Central memory CD8-positive, alpha-beta T cell (primary cell): Measurements from ENCODE around the gene COP1.

Experiments
- ATAC-seq: fragments of 150-1000 bp; cut with Tn5 transposase; replicated peaks from 2 replicates; pipeline ENCODE4 v1.10.0; 2022; ENCODE audit warnings: mild to moderate bottlenecking, moderate FRiP score, moderate number of reproducible peaks; ENCODE audit not compliant: poor library complexity, severe bottlenecking; ENCODE audit errors: extremely low read depth
- DNase-seq, 2 donors: peaks; one replicate each; pipeline ENCODE4 v3.0.0; 2021; ENCODE audit warnings: low spot score in 2 of 2
- H3K27ac Mint-ChIP-seq: one replicate; pipeline ENCODE4 v1.8.0; 2022; ENCODE audit warnings: low read depth, mild to moderate bottlenecking, moderate library complexity, mixed read lengths
- H3K27me3 Mint-ChIP-seq: one replicate; pipeline ENCODE4 v1.8.0; 2022; ENCODE audit warnings: mixed read lengths
- H3K36me3 Mint-ChIP-seq: one replicate; pipeline ENCODE4 v1.8.0; 2022; ENCODE audit warnings: mild to moderate bottlenecking, moderate library complexity, mixed read lengths; ENCODE audit not compliant: insufficient read depth
- H3K4me1 Mint-ChIP-seq: one replicate; pipeline ENCODE4 v1.8.0; 2022; ENCODE audit warnings: mixed read lengths
- H3K4me3 Mint-ChIP-seq: one replicate; pipeline ENCODE4 v1.8.0; 2022; ENCODE audit warnings: mild to moderate bottlenecking, moderate library complexity, mixed read lengths
- H3K9me3 Mint-ChIP-seq: one replicate; pipeline ENCODE4 v1.8.0; 2022; ENCODE audit warnings: mixed read lengths

Gene COP1

DNA sequence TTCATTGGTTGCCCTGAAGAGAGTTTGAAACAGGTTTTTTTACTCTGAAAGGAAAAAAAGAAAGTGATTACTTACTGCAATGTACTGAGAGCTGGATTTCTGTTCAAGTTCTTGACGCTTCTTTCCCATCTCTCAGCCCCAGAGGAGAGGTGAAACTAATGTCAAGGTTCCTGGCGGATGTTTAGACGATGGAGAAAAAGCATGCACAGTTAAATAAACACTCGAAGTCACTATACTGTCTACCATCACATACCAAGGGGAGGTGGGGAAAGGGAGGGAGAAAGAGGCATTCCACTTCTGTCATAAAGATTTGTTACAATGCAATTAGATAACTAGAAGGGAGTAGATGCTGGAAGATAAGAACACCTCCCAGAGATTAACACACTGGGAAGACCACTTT, 286.7 kb downstream of the COP1 start:
- Mint-ChIP-seq H3K9me3 (no peaks in the 10 kb centered on the region), H3K4me1 (no peaks in the 10 kb centered on the region), H3K4me3 (no peak overlapping the region), H3K36me3 (peaks cover 2% of the 10 kb centered on the region), H3K27ac (no peak overlapping the region), H3K27me3 (no peaks in the 10 kb centered on the region)
- DNase-seq = no peak
- no peak for ATAC-seq

DNA sequence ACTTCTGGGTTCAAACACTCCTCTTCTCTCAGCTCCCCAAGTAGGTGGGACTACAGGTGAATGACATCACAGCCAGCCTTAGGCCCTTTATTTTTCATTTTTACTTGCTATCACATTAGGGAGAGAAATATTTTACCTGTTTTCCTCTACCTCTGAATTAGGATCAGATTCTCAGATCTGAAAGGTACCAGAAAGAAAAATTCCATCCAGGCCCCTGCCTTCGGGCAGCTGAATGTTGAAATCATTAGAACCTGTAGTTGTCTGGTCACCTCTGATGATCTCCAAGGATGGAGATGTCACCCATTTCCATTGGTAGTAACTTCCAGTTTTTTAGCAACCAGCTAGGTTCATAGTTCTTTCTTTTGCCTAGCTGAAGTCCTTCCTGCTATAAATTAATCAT, 288.1 kb downstream of the COP1 start:
- H3K27me3 Mint-ChIP-seq = no peaks in the 10 kb centered on the region
- peaks cover 2% of the 10 kb centered on the region for H3K36me3 Mint-ChIP-seq
- no peak for ATAC-seq
- no peak overlapping the region for H3K27ac Mint-ChIP-seq
- no peak for DNase-seq
- H3K4me1 Mint-ChIP-seq = no peaks in the 10 kb centered on the region
- no peak overlapping the region for H3K4me3 Mint-ChIP-seq
- H3K9me3 Mint-ChIP-seq = no peaks in the 10 kb centered on the region

DNA sequence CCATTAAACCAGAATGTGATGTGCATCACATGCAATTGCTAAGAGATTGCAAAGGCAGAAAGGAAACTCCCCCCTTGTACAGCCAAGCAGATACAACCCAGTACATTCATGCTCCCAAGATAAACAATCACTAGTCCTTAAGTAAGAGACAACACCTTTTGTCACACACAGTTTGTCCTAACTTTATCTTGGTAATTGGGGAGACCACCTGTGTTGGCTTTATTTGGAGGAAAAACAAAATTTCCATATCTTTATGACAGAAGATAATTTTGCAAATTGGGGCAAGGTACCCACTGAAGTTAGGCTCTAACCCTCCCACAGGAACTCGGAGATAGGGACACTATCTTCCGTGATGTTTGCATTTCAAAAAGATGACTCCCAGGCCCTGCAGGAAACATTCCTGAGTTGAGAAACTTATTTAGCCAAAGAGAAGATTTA, 288.7 kb downstream of the COP1 start:
- DNase-seq (no peak), ATAC-seq (no peak)
- no peaks in the 10 kb centered on the region for H3K9me3 Mint-ChIP-seq
- no peaks in the 10 kb centered on the region for H3K27me3 Mint-ChIP-seq
- H3K27ac Mint-ChIP-seq = no peak overlapping the region
- H3K36me3 Mint-ChIP-seq = peaks cover 2% of the 10 kb centered on the region
- H3K4me1 Mint-ChIP-seq = no peaks in the 10 kb centered on the region
- no peak overlapping the region for H3K4me3 Mint-ChIP-seq

DNA sequence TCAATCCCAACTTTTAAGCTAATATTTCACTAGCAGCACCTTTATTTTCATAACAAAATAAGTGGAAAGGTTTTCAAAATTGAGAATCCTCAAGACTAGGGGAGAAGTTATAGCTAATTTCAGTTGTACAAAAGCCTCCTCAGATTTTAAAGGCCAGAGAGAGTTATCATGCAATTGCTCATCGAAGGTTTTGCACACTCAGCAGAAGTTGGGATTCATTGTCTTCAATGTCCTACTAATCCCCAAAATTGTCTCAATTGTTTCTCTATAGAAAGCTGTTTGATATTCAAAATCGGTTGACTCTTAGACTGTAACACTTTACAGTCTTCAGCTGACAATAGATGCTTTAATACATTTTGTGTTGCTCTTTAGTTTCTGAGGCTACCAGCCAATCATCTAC, 293.0 kb downstream of the COP1 start:
- no peak overlapping the region for H3K27ac Mint-ChIP-seq
- peaks cover 15% of the 10 kb centered on the region for H3K9me3 Mint-ChIP-seq
- no peak for ATAC-seq
- no peak for DNase-seq
- H3K27me3 Mint-ChIP-seq = no peaks in the 10 kb centered on the region
- H3K36me3 Mint-ChIP-seq = peaks cover 2% of the 10 kb centered on the region
- no peaks in the 10 kb centered on the region for H3K4me1 Mint-ChIP-seq
- H3K4me3 Mint-ChIP-seq = no peak overlapping the region

DNA sequence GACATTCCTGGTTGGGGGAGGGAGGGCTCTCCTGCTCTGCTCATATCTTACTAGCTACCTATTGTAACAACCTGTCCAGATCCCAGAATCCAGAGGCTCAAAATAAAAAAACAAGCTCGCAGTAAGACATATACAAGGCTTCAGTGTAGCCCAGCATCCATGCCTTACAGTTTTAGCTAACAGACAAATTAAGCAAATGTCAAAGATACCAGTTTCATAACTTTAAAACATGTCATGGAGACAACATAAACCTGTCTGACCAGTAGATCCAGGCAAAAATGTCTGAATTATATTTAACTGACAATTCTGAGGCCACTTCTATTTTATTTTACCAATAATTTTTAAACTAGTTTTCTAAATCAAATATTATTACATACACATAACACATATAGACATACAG, 295.9 kb downstream of the COP1 start:
- H3K4me3 Mint-ChIP-seq = no peak overlapping the region
- DNase-seq (no peak), ATAC-seq (no peak)
- no peak overlapping the region for H3K27ac Mint-ChIP-seq
- no peaks in the 10 kb centered on the region for H3K27me3 Mint-ChIP-seq
- peaks cover 15% of the 10 kb centered on the region for H3K9me3 Mint-ChIP-seq
- H3K36me3 Mint-ChIP-seq = no peaks in the 10 kb centered on the region
- H3K4me1 Mint-ChIP-seq = no peaks in the 10 kb centered on the region

DNA sequence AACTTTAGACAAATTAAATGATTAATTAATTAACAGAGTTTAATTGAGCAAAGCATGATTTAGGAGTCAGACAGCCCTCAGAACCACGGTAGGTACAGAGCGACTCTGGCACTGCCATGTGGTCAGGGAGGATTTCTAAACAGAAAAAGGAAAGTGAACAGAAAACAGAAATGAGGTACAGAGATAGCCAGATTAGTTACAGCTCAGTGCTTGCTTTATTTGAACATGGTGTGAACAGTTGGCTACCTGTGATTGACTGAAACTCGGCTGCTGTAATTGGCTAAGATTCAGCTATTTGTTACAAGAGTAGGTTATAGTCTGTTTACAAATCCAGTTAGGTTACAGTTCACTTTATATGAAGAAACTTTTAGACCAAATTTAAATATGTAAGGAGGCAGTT, 300.7 kb downstream of the COP1 start:
- Mint-ChIP-seq H3K36me3 (peaks cover 2% of the 10 kb centered on the region), H3K4me3 (no peak overlapping the region), H3K9me3 (peaks cover 10% of the 10 kb centered on the region), H3K27ac (no peak overlapping the region), H3K4me1 (no peaks in the 10 kb centered on the region), H3K27me3 (no peaks in the 10 kb centered on the region)
- ATAC-seq (no peak), DNase-seq (no peak)

DNA sequence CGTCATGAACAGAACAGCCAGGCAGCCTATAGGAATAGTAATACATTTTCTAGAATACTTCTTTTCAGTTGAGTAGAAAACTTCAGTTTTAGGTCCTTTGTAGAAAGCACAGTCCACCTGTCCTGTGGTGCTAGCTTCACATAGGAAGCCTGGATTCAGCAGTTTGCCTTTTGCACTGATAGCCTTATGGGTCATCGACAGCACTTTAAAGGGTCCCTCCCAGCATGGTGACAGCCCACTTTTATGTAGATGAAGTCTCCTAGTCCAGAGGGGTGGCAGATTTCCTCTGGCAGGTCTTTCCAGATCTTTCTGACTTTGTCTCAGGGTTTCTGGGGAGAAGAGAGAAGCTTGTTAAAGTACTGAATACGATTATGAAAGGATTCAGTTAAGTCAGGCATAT, 302.3 kb downstream of the COP1 start:
- DNase-seq = no peak
- Mint-ChIP-seq H3K4me3 (no peak overlapping the region), H3K4me1 (no peaks in the 10 kb centered on the region), H3K27me3 (no peaks in the 10 kb centered on the region), H3K9me3 (no peaks in the 10 kb centered on the region), H3K36me3 (peaks cover 2% of the 10 kb centered on the region), H3K27ac (no peak overlapping the region)
- ATAC-seq = no peak

DNA sequence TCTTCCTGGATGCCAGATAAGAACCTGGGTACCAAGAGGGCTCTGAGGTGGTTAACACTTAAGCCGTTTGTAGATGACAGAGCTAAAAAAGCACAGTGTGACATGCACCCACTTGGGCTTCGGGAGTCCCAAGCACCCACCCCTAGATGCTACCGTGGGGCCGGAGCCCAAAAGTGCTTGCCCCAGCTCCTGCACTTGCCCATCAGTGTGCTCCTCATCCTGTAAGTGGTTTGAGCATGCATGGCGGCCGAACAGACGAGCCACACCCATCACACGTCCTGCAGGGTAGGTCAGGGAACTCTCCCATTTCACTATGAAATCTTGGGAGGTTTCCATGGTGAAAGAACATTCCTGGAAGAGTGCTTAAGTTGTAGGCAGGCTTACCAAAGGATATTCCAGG, 304.8 kb downstream of the COP1 start:
- no peak for ATAC-seq
- Mint-ChIP-seq H3K36me3 (peaks cover 2% of the 10 kb centered on the region), H3K4me3 (no peak overlapping the region), H3K27me3 (no peaks in the 10 kb centered on the region), H3K27ac (no peak overlapping the region), H3K9me3 (no peaks in the 10 kb centered on the region), H3K4me1 (no peaks in the 10 kb centered on the region)
- no peak for DNase-seq

DNA sequence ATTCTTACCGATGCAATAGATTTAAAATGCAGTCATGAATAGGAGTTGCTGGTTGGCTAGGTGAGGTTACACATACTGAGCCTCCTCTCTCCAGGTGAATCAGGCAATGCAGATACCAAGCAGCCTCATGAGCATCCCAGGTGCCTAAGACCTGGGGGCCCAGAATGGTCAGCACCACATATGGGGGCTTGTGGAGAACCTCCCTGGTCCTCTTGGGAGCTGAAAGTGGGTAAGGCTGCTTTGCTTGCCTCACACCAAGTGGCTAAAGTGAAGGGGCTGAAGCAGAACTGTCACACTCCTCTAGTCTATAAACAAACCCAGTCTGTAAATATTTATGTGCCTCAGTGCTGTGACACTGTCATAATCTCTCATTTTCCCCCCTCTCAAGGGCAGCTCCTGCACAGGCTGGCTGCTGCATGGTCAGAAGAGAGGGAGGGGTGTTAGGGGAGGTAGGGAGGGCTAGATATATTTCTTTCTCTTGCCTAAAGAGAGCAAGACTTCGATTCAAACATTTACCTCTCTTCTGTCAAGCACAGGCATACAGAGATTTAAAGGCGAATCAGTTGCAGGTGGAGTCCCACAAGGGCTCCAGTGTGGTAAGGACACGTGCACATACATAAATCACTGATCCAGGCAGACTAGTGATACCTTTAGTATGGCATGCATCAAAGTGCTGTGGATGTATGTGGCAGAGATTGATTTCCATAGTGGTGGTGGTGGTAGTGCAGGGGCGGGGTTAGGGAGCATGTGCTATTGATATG, 305.8 kb downstream of the COP1 start:
- peak overlapping the region; percentile 14 for H3K27ac Mint-ChIP-seq
- H3K9me3 Mint-ChIP-seq = no peaks in the 10 kb centered on the region
- no peak for DNase-seq
- H3K27me3 Mint-ChIP-seq = no peaks in the 10 kb centered on the region
- H3K4me1 Mint-ChIP-seq = no peaks in the 10 kb centered on the region
- H3K4me3 Mint-ChIP-seq = no peak overlapping the region
- ATAC-seq = no peak
- H3K36me3 Mint-ChIP-seq = peaks cover 2% of the 10 kb centered on the region

DNA sequence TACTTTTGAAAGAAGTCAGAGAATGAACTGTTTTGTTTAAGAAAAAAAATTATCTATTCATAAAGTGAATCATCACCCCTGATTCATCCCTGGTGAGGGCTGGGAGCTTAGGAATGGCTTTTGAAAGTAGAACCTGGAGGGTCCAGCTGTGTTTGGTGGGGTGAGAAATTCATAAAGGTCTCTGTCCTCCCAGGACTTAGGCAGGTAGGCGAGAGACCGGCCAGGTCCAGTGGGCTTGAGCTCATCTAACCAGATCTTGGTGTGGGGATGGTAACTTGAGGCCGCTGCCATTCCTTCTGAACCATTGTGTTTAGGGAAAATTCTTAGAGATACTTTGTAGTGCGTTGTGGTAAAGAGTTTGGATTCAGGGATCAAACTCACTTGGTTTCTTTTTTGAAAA, 306.9 kb downstream of the COP1 start:
- Mint-ChIP-seq H3K9me3 (no peaks in the 10 kb centered on the region), H3K4me3 (no peak overlapping the region), H3K4me1 (no peaks in the 10 kb centered on the region), H3K27me3 (no peaks in the 10 kb centered on the region), H3K36me3 (peaks cover 2% of the 10 kb centered on the region), H3K27ac (no peak overlapping the region)
- no peak for DNase-seq
- ATAC-seq = no peak

DNA sequence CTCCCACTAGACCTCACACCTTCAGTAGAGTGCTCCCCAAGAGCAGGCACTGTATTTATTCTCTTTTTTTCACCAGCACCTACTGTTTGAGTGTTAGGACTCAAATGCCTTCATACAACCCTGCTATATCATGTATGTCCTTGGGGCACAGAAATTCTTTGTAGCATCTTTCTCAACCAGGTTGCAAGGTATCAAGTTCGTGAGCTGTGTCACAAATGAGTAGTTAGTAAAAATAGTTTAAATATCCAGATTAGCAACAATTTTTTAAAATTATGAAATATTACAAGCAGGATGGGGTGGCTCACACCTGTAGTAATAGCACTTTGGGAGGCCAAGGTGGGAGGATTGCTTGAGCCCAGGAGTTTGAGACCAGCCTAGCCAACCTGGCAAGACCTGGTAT, 311.1 kb downstream of the COP1 start:
- H3K27ac Mint-ChIP-seq = no peak overlapping the region
- ATAC-seq = no peak
- H3K9me3 Mint-ChIP-seq = no peaks in the 10 kb centered on the region
- DNase-seq = no peak
- H3K27me3 Mint-ChIP-seq = no peaks in the 10 kb centered on the region
- no peak overlapping the region for H3K4me3 Mint-ChIP-seq
- H3K36me3 Mint-ChIP-seq = no peaks in the 10 kb centered on the region
- no peaks in the 10 kb centered on the region for H3K4me1 Mint-ChIP-seq
